Erythroblast (primary cell): ENCODE results near the gene MROH2A.

Experiments
- GATA1 ChIP-seq: IDR thresholded peaks from 2 replicates; pipeline ENCODE4 v1.6.1; 2011; ENCODE audit warnings: low read depth, mild to moderate bottlenecking, control low read depth, low read length, moderate library complexity
- POLR2A ChIP-seq: IDR thresholded peaks from 2 replicates; pipeline ENCODE4 v1.6.1; 2011; ENCODE audit warnings: mild to moderate bottlenecking, low read length

GRCh38 chr2:233858331-233858730 is 80.2 kb downstream of the MROH2A start:
- TF ChIP-seq POLR2A (no peak), GATA1 (no peak)
